ENCODE measurements around the gene FBN2.

Gene FBN2

DNA sequence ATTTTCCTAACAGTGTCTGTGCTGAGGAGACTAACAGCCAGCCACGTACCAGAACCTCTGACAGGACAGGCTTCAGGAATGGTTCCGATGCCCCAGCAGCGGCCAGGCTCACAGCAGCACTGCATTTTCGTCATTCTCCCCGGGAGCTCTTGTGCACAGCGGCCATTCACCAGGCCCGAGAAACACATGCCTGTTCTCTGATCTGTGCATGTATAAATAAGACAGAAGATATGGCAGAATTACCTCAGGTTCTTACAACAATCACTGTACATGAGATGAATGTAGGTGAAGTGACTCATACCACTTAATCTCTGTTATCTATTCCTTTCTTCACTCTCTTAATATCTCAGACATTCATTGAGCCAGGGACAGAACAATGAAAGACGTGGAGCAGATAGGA is 143.0 kb downstream of the FBN2 start:
- H3K4me3 ChIP-seq (ENCODE audit: control insufficient read depth, low read depth, low read length): no peak overlapping the region
- TF ChIP-seq, protein P1, sequence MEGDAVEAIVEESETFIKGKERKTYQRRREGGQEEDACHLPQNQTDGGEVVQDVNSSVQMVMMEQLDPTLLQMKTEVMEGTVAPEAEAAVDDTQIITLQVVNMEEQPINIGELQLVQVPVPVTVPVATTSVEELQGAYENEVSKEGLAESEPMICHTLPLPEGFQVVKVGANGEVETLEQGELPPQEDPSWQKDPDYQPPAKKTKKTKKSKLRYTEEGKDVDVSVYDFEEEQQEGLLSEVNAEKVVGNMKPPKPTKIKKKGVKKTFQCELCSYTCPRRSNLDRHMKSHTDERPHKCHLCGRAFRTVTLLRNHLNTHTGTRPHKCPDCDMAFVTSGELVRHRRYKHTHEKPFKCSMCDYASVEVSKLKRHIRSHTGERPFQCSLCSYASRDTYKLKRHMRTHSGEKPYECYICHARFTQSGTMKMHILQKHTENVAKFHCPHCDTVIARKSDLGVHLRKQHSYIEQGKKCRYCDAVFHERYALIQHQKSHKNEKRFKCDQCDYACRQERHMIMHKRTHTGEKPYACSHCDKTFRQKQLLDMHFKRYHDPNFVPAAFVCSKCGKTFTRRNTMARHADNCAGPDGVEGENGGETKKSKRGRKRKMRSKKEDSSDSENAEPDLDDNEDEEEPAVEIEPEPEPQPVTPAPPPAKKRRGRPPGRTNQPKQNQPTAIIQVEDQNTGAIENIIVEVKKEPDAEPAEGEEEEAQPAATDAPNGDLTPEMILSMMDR (conservative IDR thresholded peaks at IDR 0.05; ENCODE audit: control insufficient read depth, insufficient read depth, low read depth, low read length): no peak
- no peak for DNase-seq (ENCODE audit: low read depth)

DNA sequence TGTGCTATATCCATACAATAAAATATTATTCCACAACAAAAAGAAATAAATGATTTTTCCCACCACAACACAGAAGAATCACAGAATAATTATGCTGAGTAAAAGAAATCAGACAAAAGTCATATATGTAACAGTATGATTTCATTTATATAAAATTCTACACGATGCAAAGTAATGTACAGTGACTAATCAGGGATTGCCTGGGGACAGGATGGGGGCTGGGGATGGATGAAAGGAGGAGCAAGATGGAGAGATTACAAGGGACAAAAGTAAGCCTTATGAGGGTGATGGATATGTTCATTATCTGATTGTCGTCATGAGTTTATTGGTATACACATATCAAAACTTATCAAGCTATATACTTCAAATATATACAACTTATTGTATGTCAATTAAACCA is 154.0 kb downstream of the FBN2 start:
- DNase-seq (ENCODE audit: low read depth): no peak
- no peak overlapping the region for H3K4me3 ChIP-seq (ENCODE audit: control insufficient read depth, low read depth, low read length)
- TF ChIP-seq, protein P1 (conservative IDR thresholded peaks at IDR 0.05; ENCODE audit: control insufficient read depth, insufficient read depth, low read depth, low read length): no peak

DNA sequence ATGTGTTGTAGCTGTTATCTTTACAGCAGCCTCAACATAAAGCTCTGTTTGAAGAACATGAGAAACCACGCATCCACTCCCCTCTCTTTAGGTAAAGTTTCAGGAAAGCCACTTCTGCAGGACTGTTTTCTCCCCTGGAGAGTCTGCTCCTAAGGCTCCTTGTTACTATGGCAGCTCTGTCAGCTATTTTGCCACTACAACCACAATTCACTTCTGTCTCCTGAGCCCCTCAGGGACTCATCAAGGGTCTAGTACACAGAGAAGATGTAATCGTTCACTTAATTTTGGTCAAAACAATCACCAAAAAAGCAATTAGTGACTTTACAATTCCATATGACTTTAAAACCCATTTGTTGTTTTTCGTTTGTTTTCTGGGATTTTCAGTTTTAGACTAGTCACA is 157.7 kb downstream of the FBN2 start:
- no peak overlapping the region for H3K4me3 ChIP-seq (ENCODE audit: control insufficient read depth, low read depth, low read length)
- DNase-seq (ENCODE audit: low read depth): no peak
- TF ChIP-seq, protein P1 (conservative IDR thresholded peaks at IDR 0.05; ENCODE audit: control insufficient read depth, insufficient read depth, low read depth, low read length): no peak

DNA sequence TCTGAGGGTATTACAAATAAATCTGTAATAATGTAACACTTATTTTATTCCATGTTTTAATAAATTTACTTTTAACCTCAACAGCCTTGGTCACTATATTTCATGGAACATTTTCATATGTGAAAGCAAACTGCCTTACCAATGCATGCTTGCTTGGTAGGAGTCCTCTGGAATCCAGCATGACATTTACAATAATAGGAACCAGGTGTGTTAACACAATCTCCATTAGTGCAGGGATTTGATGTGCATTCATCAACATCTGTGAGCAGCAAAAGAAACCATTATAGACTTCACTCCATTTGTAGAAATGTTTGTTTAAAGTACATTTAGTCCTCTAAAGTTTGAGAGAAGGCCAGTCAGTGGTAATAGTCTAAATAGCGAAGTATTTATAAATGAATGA is 159.4 kb downstream of the FBN2 start:
- no peak overlapping the region for H3K4me3 ChIP-seq (ENCODE audit: control insufficient read depth, low read depth, low read length)
- TF ChIP-seq, protein P1 (conservative IDR thresholded peaks at IDR 0.05; ENCODE audit: control insufficient read depth, insufficient read depth, low read depth, low read length): no peak
- peak; percentile 2 for DNase-seq (ENCODE audit: low read depth)

DNA sequence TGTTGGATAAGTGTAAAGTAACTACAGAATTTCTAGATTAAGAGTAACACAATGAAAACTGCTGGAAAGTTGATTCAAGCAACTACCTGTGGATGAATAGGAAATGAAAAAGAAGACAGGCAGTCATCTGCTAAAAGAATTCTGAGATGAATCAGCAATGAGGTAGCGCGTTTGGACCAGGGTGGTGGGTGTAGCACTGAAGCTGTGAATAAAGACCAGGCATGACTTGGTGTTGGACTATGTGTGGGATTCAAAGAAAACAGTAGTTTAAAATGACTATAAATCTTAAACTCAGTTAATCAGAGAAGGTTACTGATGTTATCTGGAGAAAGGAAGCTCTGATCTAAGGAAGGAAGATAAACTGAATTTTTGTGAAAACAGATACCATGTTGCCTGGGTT is 159.8 kb downstream of the FBN2 start:
- TF ChIP-seq, protein P1 (conservative IDR thresholded peaks at IDR 0.05; ENCODE audit: control insufficient read depth, insufficient read depth, low read depth, low read length): no peak
- no peak overlapping the region for H3K4me3 ChIP-seq (ENCODE audit: control insufficient read depth, low read depth, low read length)
- peak; percentile 9 for DNase-seq (ENCODE audit: low read depth)

DNA sequence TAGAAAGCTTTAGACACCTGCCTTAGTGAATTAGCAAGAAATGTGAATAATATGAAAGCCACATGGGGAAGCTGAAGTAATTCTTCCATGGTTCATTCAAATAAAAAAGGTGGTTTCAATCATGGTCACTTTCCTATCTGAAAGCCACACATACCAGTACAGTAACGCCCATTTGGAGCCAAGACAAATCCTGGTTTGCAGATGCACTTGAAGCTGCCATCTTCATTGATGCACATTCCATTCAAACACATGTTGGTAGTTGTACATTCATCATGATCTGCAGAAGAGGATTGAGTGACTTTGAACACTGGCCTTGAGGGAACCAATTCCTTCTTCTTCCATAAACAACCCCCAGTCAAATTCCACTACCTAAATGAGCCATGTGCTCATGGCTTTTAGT is 161.5 kb downstream of the FBN2 start:
- no peak for DNase-seq (ENCODE audit: low read depth)
- TF ChIP-seq, protein P1 (conservative IDR thresholded peaks at IDR 0.05; ENCODE audit: control insufficient read depth, insufficient read depth, low read depth, low read length): no peak
- no peak overlapping the region for H3K4me3 ChIP-seq (ENCODE audit: control insufficient read depth, low read depth, low read length)

DNA sequence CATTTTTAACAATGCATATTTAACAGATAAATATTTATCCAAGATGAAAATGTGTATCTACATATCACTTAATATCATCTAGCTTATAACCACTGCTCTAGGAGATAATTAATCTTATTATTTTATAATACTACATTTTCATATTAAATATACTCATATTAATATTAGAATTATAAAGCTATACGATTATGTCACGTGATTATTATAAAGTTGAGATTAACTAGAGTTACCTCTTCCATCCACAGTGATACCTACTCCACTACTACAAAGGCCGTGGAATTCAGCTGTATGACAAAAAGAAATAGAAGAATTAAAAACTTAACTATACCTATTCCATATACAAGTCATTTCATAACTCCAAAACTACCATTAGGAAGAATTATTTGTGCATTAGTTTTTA is 171.9 kb downstream of the FBN2 start:
- no peak for DNase-seq (ENCODE audit: low read depth)
- TF ChIP-seq, protein P1 (conservative IDR thresholded peaks at IDR 0.05; ENCODE audit: control insufficient read depth, insufficient read depth, low read depth, low read length): no peak
- no peak overlapping the region for H3K4me3 ChIP-seq (ENCODE audit: control insufficient read depth, low read depth, low read length)
